GM12891 (cell line): Measurements from ENCODE around the gene SRSF12.
"Not testable (repeated sequence)": the region's sequence is repeated elsewhere in the genome, so short reads cannot be mapped to it uniquely, and the experiment has no call there.

Experiments
- DNase-seq: peaks from one replicate; pipeline ENCODE4 v3.0.0; 2011; ENCODE audit warnings: low spot score; ENCODE audit not compliant: insufficient read length
- FAIRE-seq: peaks from 2 replicates; lab custom pipeline; 2011; peaks lifted over from hg19 to GRCh38; lab: Jason Lieb, UNC
- PAX5 ChIP-seq: IDR thresholded peaks from 2 replicates; pipeline ENCODE4 v1.6.1; 2011; ENCODE audit warnings: low read length, moderate library complexity, mild to moderate bottlenecking; ENCODE audit not compliant: insufficient read depth, severe bottlenecking
- POLR2A ChIP-seq: IDR thresholded peaks from 2 replicates; pipeline ENCODE4 v1.6.1; 2011; ENCODE audit warnings: low read depth, low read length, control low read depth
- POLR2AphosphoS5 ChIP-seq: IDR thresholded peaks from 2 replicates; pipeline ENCODE4 v1.6.1; 2011; ENCODE audit warnings: low read depth, low read length, control low read depth
- POU2F2 ChIP-seq: IDR thresholded peaks from 2 replicates; pipeline ENCODE4 v1.6.1; 2011; ENCODE audit warnings: low read depth, mild to moderate bottlenecking, control low read depth, low read length, moderate library complexity
- SPI1 ChIP-seq: IDR thresholded peaks from 2 replicates; pipeline ENCODE4 v1.6.1; 2011; ENCODE audit warnings: low read depth, low read length, control low read depth
- TAF1 ChIP-seq: IDR thresholded peaks from 2 replicates; pipeline ENCODE4 v1.6.1; 2011; ENCODE audit warnings: low read depth, low read length, control low read depth

SRSF12 gene

DNA sequence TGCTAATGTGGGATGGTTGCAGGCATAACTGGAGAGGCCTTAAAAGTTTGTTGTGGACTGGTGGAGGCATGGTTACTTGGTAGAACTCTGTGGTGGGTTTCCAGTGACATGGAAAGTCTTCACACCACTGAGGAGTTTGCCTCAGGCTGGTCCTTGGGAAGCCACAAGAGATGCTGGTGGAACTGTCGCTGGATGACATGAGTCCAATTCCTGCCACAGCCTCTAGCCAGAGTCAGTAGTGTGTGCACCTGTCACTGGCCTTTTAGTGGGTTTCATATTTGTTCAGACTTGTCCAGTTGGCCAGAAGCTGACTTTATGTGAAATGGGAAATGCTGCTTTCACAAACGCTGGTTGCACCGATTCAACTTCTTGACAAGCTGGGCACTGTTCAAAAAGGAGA is 13.7 kb upstream of the SRSF12 start:
- DNase-seq: no peak

DNA sequence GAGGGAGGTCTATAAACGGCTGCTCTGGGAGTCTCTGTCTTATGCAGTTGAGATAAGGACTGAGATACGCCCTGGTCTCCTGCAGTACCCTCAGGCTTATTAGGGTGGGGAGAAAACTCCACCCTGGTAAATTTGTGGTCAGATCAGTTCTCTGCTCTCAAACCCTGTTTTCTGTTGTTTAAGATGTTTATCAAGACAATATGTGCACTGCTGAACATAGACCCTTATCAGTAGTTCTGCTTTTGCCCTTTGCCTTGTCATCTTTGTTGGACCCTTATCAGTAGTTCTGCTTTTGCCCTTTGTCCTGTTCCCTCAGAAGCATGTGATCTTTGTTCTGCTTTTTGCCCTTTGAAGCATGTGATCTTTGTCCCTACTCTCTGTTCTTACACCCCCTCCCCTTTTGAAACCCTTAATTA is 10.4 kb upstream of the SRSF12 start:
- not testable (repeated sequence) for DNase-seq, FAIRE-seq

More for the DNA sequence above, 13.7 kb upstream of the SRSF12 start:
- TF ChIP-seq POLR2A (no peak), TAF1 (no peak), SPI1 (no peak), PAX5 (no peak), POLR2AphosphoS5 (no peak), POU2F2 (no peak)
- peak; percentile 54 for FAIRE-seq

DNA sequence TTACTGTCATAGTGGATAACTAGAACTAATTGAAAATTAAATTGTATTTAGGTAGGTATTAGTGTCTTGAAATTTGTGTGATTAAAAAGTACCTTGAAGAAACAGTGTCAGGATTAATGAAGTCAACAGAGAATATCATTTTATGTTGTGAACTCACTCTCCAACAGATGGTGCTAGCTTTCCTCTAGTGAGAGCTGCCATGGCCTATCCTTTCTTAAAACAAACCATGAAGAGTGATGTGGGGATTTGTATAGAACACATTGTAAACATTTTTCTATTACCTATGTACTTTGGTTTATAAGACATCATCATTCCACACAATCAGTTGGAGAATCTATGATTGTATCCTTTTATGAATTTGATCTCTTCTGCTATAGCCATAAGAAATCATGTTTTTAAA is 4.8 kb upstream of the SRSF12 start:
- FAIRE-seq (peak; percentile 40), DNase-seq (no peak)
- TF ChIP-seq POLR2AphosphoS5 (no peak), SPI1 (no peak), POLR2A (no peak), PAX5 (no peak), POU2F2 (no peak)

DNA sequence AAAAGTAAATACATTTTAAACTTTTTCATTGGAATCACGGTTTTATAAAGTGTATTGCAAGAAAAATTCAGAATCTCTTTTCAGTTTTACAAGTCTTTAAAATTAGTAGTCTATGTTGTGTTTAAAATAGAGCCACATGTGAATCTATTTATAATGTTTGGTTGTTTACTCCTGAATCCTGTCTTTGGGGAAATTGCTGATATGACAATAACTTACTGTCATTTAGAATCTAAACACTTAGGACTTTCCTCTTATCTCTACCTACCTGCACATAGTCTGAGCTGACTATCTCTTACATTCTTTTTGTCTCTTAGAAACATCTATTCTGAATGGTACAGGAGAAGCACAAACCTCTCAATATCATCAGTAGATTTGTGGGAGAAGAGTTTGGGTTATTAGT is 4.1 kb upstream of the SRSF12 start:
- DNase-seq: no peak
- FAIRE-seq: no peak
- TF ChIP-seq POLR2AphosphoS5: no peak
- TF ChIP-seq POLR2A: no peak
- no peak for TF ChIP-seq PAX5
- no peak for TF ChIP-seq TAF1
- no peak for TF ChIP-seq SPI1
- no peak for TF ChIP-seq POU2F2

DNA sequence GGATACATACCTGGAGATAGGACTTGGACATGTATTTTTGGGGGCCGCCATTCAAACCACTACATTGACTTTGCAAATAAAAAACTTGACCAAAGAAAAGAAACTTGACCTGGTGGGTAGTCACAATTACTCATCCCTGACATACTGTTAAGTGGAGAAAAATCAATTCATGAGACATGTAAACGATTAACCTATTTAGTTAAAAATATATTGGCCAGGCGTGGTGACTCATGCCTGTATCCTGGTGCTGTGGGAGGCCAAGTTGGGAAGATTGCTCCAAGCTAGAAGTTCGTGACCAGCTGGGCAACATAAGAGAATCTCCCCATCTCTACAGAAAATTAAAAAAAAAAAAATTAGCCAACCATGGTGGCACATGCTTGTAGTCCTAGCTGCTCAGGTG is 2.5 kb upstream of the SRSF12 start:
- no peak for TF ChIP-seq PAX5
- no peak for TF ChIP-seq POLR2AphosphoS5
- TF ChIP-seq TAF1: no peak
- TF ChIP-seq POLR2A: no peak
- no peak for TF ChIP-seq POU2F2
- no peak for TF ChIP-seq SPI1
- DNase-seq (no peak), FAIRE-seq (no peak)

DNA sequence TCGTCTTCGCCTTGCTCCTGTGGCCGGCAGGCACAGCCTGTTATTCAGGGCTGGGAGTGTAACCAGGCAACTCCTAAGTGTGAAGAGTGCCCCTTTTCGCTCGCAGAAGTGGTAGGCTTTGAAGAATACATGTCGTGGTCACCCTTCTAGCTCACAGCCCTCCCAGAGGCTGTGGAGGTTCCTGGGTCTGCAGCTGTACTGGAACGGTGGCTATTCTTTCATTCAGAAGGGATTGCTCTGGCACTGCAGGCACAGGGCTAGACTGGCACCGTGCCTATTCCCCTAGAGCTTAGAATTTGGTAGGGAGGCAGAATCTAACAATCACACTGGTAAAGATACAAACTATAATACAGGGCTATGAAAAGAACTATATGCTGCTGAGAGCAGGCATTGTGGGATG is 1.1 kb upstream of the SRSF12 start:
- no peak for DNase-seq
- TF ChIP-seq SPI1 (no peak), PAX5 (no peak), TAF1 (no peak)
- peak; percentile 5 for FAIRE-seq

DNA sequence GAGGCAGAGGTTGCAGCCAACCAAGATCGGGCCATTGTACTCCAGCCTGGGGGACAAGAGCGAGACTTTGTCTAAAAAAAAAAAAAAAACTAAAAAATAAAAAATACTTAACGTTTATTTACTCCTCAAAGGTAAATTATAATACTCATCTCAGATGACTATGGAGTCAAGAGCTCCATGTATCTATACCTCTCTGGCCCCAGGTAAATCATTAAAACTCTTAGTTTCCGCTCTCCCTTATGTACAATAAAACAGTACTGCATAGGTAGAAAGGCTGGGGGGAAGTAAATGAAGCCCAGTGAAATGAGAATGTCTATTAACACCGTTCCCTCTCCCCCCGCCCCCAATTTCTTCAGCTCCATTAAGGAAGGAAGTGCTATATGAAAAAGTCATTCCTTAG is 1.2 kb downstream of the SRSF12 start:
- TF ChIP-seq PAX5: no peak
- TF ChIP-seq TAF1: no peak
- no peak for TF ChIP-seq POLR2AphosphoS5
- TF ChIP-seq POU2F2: no peak
- TF ChIP-seq POLR2A: no peak
- FAIRE-seq (no peak), DNase-seq (no peak)

DNA sequence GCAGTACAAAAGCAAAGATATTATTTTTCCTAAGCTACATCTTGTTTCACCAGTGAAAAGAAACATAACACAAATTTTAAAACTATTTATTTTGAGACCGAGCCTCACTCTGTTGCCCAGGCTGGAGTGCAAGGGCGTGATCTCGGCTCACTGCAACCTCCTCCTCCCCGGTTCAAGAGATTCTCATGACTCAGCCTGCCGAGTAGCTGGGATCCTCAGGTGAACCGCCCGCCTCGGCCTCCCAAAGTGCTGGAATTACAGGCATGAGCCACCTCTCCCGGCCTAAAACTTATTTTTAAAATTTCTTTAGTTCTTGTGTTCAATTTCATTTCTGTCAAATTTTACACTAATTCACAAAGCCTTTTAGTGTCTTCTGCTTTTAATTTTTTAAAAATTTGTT is 5.9 kb downstream of the SRSF12 start:
- TF ChIP-seq POU2F2 (no peak), POLR2AphosphoS5 (no peak), TAF1 (no peak), POLR2A (no peak), PAX5 (no peak), SPI1 (no peak)
- DNase-seq: no peak
- no peak for FAIRE-seq

DNA sequence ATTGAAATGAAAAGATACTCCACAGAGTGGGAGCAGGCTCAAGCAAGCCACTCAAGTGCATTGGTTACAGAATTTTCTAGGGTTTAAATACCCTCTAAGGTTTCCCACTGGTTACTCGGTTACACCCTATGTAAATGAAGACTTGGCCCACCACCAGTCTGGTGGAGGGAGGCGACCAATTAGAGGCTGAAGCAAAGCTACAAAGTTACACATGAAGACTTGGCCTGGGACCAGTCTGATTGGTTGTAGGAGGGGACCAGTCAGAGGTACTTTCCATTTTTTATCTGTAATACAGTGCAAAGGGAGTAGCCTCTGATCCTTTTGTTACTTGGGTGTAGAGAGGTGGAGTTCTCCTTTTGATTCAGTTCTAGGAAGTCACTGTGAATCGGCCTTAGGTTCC is 7.6 kb downstream of the SRSF12 start:
- no peak for FAIRE-seq

DNA sequence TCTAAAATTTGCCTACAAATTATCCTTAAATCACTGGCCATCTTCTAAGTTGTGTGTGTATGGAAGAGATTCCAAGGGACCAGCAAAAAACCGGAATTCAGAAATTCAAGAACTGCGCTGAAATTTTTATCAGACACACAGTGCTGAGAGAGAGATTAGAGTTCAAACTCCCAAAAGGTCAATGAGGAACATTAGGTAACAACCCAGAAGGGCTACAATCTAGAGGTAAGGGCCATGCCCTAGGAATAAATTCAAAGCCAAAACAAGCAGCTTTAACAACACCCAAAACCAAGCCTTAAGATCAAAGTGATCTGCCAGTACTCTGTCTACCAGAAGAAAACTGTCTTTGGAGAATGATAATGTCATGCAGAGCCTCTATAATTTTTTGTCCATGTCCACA is 17.8 kb downstream of the SRSF12 start:
- TF ChIP-seq POLR2AphosphoS5 (no peak), POU2F2 (no peak), POLR2A (no peak), TAF1 (no peak), SPI1 (no peak), PAX5 (no peak)
- no peak for DNase-seq
- no peak for FAIRE-seq

More for the DNA sequence above, 7.6 kb downstream of the SRSF12 start:
- TF ChIP-seq POU2F2 (no peak), POLR2AphosphoS5 (no peak), SPI1 (no peak), TAF1 (no peak), PAX5 (no peak), POLR2A (no peak)
- no peak for DNase-seq
